Prostate gland (tissue), 2 donors: Measurements from ENCODE around the gene RAPGEF4.

ENCODE experiments used
- CTCF ChIP-seq, 4 experiments: fragments of 200-600 bp in 2 of 4; fragments of 450-650 bp in 2 of 4; sonication (generic) in 2 of 4; IDR thresholded peaks; 1 replicate in 3 of 4; 2 replicates in 1 of 4; pipeline ENCODE4 v1.5.1; 2016 to 2019; ENCODE audit warnings: antibody characterized with exemption in 4 of 4, mild to moderate bottlenecking in 2 of 4, moderate library complexity in 2 of 4
- POLR2A ChIP-seq: fragments of 450-650 bp; IDR thresholded peaks from one replicate; pipeline ENCODE4 v1.6.1; 2016; ENCODE audit warnings: antibody characterized with exemption, mild to moderate bottlenecking

GRCh38 chr2:173075781-173076580 lies 340.3 kb downstream of the RAPGEF4 start, which contains the start of gene MAP3K20:
- TF ChIP-seq CTCF (IDR thresholded peaks at IDR 0.05) (peak in 3 of 4 experiments; percentile 58 to 70 (median 69)), POLR2A (peak; percentile 63)
